Left ventricle myocardium superior (tissue), 1 donor: ENCODE data around the gene ZSWIM4. TPM values are rescaled to one million over a fixed set of nuclear protein-coding genes. Genes with fewer than 3 reads are reported as not detected.

Experiments used
- ATAC-seq: fragments of 200-7000 bp; cut with Tn5 transposase; one replicate; pipeline ENCODE4 v1.9.1; 2020; ENCODE audit warnings: mild to moderate bottlenecking, moderate library complexity
- DNase-seq: peaks from one replicate; pipeline ENCODE4 v3.0.0-alpha.2; 2020
- intact Hi-C: fragments of 100-400 bp; cut with micrococcal nuclease; formaldehyde crosslinking; loops from one replicate; pipeline ENCODE4 v1.11.0; 2022
- total RNA-seq: library from RNA; stranded (reverse); fragmentation: NEBNext Ultra II Directional; extraction: Animal tissue kit (Norgen Biotek cat#: 25700); gene quantifications from one replicate; pipeline ENCODE4 v1.2.1, GENCODE V29; 2021
- donor health status: DM: no; HTN: yes; CAD: no; lungs with severe emphysema.

The ZSWIM4 gene
- total RNA-seq, 1 donor from 2014 or later: 2.3 TPM

DNA sequence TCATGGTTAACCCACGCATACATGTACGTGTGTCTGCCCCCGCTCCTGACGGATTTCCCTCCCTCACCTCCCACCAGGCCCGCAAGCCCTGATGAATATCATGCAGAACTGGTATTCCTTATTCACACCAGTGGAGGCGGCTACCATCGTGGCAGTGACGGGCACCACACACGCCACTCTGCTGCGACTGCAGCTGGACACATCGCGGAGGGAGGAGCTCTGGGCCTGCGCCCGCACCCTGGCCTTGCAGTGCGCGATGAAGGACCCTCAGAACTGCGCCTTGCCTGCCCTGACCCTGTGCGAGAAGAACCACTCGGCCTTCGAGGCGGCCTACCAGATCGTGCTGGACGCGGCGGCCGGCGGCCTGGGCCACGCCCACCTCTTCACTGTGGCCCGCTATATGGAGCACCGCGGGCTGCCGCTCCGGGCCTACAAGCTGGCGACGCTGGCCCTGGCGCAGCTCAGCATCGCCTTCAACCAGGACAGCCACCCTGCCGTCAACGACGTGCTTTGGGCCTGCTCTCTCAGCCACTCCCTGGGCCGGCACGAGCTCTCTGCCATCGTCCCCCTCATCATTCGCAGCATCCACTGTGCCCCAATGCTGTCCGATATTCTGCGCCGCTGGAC, 35.0 kb downstream of the ZSWIM4 start:
- intact Hi-C loops: no loop called here
- DNase-seq: no peak
- no peak for ATAC-seq

GRCh38 chr19:13830741-13831536, 35.7 kb downstream of the ZSWIM4 start:
- DNase-seq (no peak), ATAC-seq (no peak)
- intact Hi-C loops: no loop called here

DNA sequence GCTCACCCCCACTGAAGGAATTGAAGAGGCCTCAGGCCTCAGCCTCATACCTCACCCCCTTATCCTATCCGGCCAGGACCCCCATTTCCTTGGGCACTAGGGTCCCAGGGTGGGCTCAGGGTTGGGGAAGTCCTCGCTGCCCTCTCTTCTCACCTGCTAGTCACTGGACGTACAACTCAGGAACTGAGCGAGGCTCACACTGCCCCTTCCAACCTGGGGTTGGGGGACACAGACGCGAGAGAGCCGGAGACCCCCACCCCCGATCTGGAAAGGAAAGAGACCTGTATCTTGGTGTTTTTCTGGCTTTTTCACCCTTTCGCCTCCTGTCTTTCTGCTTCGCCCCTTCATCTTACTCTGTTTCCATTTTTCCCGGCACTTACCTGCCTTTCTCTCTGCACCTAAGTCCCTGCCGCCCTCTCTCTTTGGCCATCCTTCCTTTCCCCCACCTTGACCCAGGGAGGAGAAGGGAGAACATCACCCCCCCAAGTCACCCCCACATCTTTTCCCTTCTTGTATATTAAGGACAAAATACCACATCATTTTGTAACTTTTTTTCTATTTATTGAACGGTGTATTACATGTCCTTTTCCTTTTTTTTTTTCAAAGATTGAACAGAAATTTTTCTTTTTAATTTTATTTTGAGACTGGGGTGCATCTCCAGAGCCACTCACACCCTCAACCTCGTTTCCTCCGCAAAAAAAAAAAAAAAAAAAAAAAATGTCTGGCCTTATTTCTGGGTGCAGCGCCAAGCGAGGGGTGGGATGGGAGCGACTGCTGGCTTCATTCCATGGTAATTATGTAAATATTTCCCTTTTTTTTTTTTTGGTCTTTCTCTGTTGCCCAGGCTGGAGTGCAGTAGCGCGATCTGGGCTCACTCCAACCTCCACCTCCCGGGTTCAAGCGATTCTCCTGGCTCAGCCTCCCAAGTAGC, 36.6 kb downstream of the ZSWIM4 start:
- ATAC-seq (no peak), DNase-seq (no peak)
- intact Hi-C loops: no loop called here

GRCh38 chr19:13833330-13834243, 38.3 kb downstream of the ZSWIM4 start:
- DNase-seq (peak; percentile 98), ATAC-seq (peak; percentile 83)
- intact Hi-C loops: no loop called here

DNA sequence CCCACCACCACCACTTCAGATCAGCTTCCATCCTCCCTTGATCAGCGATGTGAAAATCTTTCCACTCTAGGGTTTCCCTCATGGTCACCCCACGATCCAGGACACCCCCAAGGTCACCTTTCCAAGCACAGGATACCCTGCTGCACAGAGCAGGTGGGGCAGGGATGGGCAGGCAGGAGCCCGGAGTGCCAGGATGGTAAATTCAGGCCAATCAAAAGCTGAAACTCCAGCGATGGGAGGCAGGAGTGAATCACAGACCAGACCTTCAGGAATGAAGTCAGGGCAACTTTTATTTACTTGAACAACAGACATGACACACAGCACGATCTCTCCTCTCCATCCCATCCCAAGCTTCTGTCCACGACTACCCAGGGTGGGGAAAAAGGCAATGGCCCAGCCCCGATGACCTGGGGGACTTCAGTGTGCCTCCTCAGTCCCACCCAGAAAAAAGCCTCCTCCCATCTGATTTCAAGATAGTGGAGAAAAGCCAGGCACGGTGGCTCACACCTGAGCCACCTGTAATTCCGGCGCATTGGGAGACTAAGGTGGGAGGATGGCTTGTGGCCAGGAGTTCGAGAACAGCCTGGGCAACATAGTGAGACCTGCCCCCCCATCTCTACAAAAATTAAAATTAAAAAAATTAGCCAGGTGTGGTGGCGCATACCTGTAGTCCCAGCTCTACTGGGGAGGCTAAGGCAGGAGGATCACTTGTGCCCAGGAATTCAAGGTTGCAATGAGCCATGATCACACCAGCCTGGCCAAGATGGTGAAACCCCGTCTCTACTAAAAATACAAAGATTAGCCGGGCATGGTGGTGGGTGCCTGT, 39.2 kb downstream of the ZSWIM4 start:
- intact Hi-C loops: no loop called here
- no peak for ATAC-seq
- no peak for DNase-seq

- ATAC-seq (no peak), DNase-seq (peak; percentile 67)
- intact Hi-C loops: no loop called here
Measured at GRCh38 chr19:13835791-13836723, 40.8 kb downstream of the ZSWIM4 start.

GRCh38 chr19:13838435-13839129, 43.3 kb downstream of the ZSWIM4 start:
- no peak for DNase-seq
- no peak for ATAC-seq
- intact Hi-C loops: no loop called here

DNA sequence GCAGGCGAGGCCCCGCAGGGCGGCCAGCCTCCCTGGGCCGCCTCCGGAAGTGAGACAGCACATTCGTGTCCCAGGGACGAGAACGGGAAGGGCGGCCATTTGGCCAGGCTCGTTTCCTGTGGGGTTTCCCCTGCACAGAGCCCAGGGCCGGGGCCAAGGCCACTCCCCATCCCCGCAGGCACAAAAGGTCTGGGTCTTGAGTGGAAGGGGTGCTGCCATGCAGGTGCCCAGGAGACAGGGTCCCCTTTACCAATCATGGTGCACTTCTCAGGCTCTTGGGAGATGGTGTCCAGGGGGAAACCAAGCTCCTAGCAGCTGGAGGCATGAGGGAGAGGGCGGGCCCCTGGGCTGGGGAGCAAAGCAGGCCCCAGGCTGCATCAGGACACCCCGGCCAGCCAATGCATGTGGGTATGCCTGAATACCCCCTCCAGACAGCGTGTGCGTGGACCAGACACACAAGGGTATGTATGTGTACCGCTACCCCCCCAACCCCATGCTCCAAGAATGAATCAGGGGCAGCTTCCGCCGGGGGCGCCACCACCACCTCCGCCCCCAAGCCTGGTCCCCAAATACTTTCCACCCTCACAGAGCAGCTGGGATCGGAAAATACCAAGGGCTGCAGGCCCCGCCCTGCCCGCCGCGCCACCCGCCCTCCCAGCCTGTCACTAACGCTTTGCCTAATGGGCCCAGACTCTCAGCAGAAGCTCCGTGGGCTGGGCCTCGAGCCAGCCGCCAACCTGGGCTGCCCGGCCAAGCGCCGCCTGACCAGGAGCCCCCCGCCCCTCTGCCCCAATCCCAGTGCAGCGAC, 44.1 kb downstream of the ZSWIM4 start:
- DNase-seq (peak; percentile 95), ATAC-seq (peak; percentile 69)
- intact Hi-C loops: no loop called here

- peak; percentile 17 for ATAC-seq
- intact Hi-C loops: no loop called here
- DNase-seq: no peak
Measured at GRCh38 chr19:13839938-13840304, 44.7 kb downstream of the ZSWIM4 start.

- DNase-seq (peak; percentile 76), ATAC-seq (peak; percentile 12)
- intact Hi-C loops: no loop called here
Measured at GRCh38 chr19:13840305-13841085, 45.3 kb downstream of the ZSWIM4 start.

DNA sequence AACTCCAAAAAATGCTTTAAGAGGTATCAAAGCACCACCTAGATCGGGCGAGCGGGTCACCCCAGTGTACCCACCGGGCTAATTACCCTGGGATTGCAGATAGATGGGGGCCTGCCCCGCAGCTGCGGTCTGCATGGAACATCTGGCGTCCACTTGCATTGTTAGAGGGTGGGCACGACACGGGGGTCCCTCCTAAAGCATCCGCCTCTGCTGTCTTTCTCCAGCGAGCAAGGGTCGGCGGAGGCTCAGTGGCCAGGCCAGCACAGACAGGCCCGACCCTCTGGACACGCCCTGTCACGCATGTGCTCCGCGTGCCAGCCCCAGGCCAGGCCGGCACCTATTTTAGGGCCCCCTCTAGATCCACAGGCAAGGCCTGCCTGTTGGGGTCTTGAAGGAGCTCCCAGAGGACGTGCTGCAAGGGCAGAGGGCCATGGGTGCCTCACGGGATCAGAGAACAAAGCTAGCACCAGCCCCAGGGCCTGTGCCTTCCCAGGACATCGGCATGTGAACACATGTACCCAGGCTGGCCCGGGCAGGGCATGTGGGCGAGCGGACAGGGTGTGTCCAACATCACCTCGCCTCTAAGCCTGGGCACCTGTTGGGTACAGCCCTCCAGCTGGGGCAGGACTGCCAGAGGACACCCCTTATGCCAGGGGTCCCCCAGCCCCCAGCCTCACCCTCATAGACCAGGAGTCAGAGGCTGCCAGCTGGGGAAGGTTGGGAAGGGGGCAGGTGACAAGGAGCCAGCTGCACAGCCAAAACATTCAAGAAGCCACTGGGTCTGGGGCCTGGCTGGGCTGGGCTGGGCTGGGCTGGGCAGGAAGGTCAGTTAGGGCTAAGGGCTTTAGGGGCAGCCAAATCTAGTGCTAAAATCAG, 46.1 kb downstream of the ZSWIM4 start:
- ATAC-seq (peak; percentile 4), DNase-seq (peak; percentile 75)
- intact Hi-C loops: no loop called here

- intact Hi-C loops: no loop called here
- no peak for DNase-seq
- ATAC-seq: no peak
Measured at GRCh38 chr19:13841962-13842290, 46.7 kb downstream of the ZSWIM4 start.

GRCh38 chr19:13842291-13843103, 47.3 kb downstream of the ZSWIM4 start:
- peak; percentile 94 for DNase-seq
- ATAC-seq: peak; percentile 14
- intact Hi-C loops: no loop called here
